Activated naive CD4-positive, alpha-beta T cell treated with Interleukin-2 at 50 U/mL for 16 hours (primary cell): ENCODE data around the gene PPL.
"Not testable (repeated sequence)": the region's sequence is repeated elsewhere in the genome, so short reads cannot be mapped to it uniquely, and the experiment has no call there.

Experiments
- DNase-seq: peaks from one replicate; pipeline ENCODE4 v3.0.0-alpha.2; 2020

Gene PPL

GRCh38 chr16:4904108-4904941 lies 32.6 kb downstream of the PPL start:
- no peak for DNase-seq

GRCh38 chr16:4902038-4902437 lies 34.9 kb downstream of the PPL start:
- DNase-seq = no peak

GRCh38 chr16:4900750-4901149 lies 36.2 kb downstream of the PPL start:
- DNase-seq = no peak

- DNase-seq = no peak
Observed at GRCh38 chr16:4900036-4900435, 36.9 kb downstream of the PPL start.

- no peak for DNase-seq
Observed at GRCh38 chr16:4899474-4899846, 37.5 kb downstream of the PPL start.

- no peak for DNase-seq
Observed at GRCh38 chr16:4898811-4899473, 38.0 kb downstream of the PPL start.

- DNase-seq = no peak
Observed at GRCh38 chr16:4897328-4897727, 39.6 kb downstream of the PPL start.

- DNase-seq = not testable (repeated sequence)
Observed at GRCh38 chr16:4896761-4897160, 40.2 kb downstream of the PPL start.

GRCh38 chr16:4895366-4895765 lies 41.6 kb downstream of the PPL start:
- DNase-seq = no peak

- no peak for DNase-seq
Observed at GRCh38 chr16:4894276-4895150, 42.4 kb downstream of the PPL start.

GRCh38 chr16:4893103-4893862 lies 43.7 kb downstream of the PPL start:
- DNase-seq = no peak

- no peak for DNase-seq
Observed at GRCh38 chr16:4892361-4893102, 44.4 kb downstream of the PPL start.

GRCh38 chr16:4891886-4892216 lies 45.1 kb downstream of the PPL start:
- no peak for DNase-seq

GRCh38 chr16:4891097-4891885 lies 45.7 kb downstream of the PPL start:
- DNase-seq = no peak

GRCh38 chr16:4890686-4891085 lies 46.3 kb downstream of the PPL start:
- DNase-seq = no peak

GRCh38 chr16:4890026-4890425 lies 46.9 kb downstream of the PPL start:
- no peak for DNase-seq

- no peak for DNase-seq
Observed at GRCh38 chr16:4888428-4889135, 48.4 kb downstream of the PPL start.

GRCh38 chr16:4886151-4886550 lies 50.8 kb downstream of the PPL start:
- no peak for DNase-seq

GRCh38 chr16:4884972-4885874 lies 51.7 kb downstream of the PPL start:
- DNase-seq = no peak

- DNase-seq = no peak
Observed at GRCh38 chr16:4884209-4884608, 52.7 kb downstream of the PPL start.
